Stimulated activated CD8-positive, alpha-beta memory T cell treated with anti-CD3 and anti-CD28 coated beads, Interleukin-7, amount 100 ng/mL, for 24 hours (primary cell): ENCODE data around the gene RNF186.
"Not testable (repeated sequence)": the region's sequence is repeated elsewhere in the genome, so short reads cannot be mapped to it uniquely, and the experiment has no call there.

ENCODE experiments used
- DNase-seq: peaks from one replicate; pipeline ENCODE4 v3.0.0-alpha.2; 2020; ENCODE audit warnings: low read depth

The RNF186 gene

GRCh38 chr1:19824541-19824940 lies 9.5 kb upstream of the RNF186 start:
- DNase-seq = no peak

GRCh38 chr1:19824036-19824435 lies 9.0 kb upstream of the RNF186 start:
- DNase-seq = no peak

GRCh38 chr1:19819701-19820100 lies 4.6 kb upstream of the RNF186 start:
- DNase-seq = no peak

GRCh38 chr1:19818324-19818723 lies 3.2 kb upstream of the RNF186 start:
- DNase-seq = no peak

GRCh38 chr1:19817160-19817559 lies 2.1 kb upstream of the RNF186 start:
- DNase-seq = no peak

GRCh38 chr1:19816737-19817086 lies 1.6 kb upstream of the RNF186 start:
- not testable (repeated sequence) for DNase-seq

- DNase-seq = no peak
Observed at GRCh38 chr1:19815801-19816736, 986 bp upstream of the RNF186 start.

GRCh38 chr1:19814244-19814661 lies 830 bp downstream of the RNF186 start:
- DNase-seq = no peak

- no peak for DNase-seq
Observed at GRCh38 chr1:19813643-19813960, 1.5 kb downstream of the RNF186 start.

GRCh38 chr1:19812875-19813642 lies 2.0 kb downstream of the RNF186 start:
- no peak for DNase-seq

GRCh38 chr1:19811206-19811851 lies 3.8 kb downstream of the RNF186 start:
- DNase-seq = no peak

- no peak for DNase-seq
Observed at GRCh38 chr1:19809044-19809750, 5.9 kb downstream of the RNF186 start.

- no peak for DNase-seq
Observed at GRCh38 chr1:19808351-19808750, 6.7 kb downstream of the RNF186 start.

- no peak for DNase-seq
Observed at GRCh38 chr1:19804831-19805251, 10.2 kb downstream of the RNF186 start.

GRCh38 chr1:19802269-19802668 lies 12.8 kb downstream of the RNF186 start:
- DNase-seq = no peak

GRCh38 chr1:19800076-19800804 lies 14.8 kb downstream of the RNF186 start:
- peak; percentile 9 for DNase-seq

- DNase-seq = peak; percentile 18
Observed at GRCh38 chr1:19799230-19800075, 15.6 kb downstream of the RNF186 start, which contains the start of gene TMCO4. TSS of gene TMCO4 (minus strand) at chr1:19799916. CDS start at chr1:19780758, 19,158 bp downstream.

GRCh38 chr1:19798486-19799229 lies 16.4 kb downstream of the RNF186 start:
- DNase-seq = no peak

- DNase-seq = no peak
Observed at GRCh38 chr1:19797827-19798226, 17.3 kb downstream of the RNF186 start.

GRCh38 chr1:19794583-19794982 lies 20.5 kb downstream of the RNF186 start:
- DNase-seq = no peak
